GM21576 (cell line): ENCODE data around the gene CSHL1.

ENCODE experiments used
- ATAC-seq: cut with Tn5 transposase; IDR thresholded peaks from one replicate; pipeline ENCODE4 v1.9.1; 2021; ENCODE audit warnings: mild to moderate bottlenecking, moderate library complexity; ENCODE audit not compliant: unreplicated experiment

Gene CSHL1

GRCh38 chr17:63911041-63911635 lies at the start of gene CSHL1:
CSHL1 (minus strand) TSS chr17:63911258; CDS start chr17:63911196, 62 bp downstream.
- ATAC-seq: no peak

GRCh38 chr17:63960430-63960829 lies 49.4 kb upstream of the CSHL1 start:
- no peak for ATAC-seq

GRCh38 chr17:63960006-63960405 lies 48.9 kb upstream of the CSHL1 start:
- no peak for ATAC-seq

- ATAC-seq: no peak
Observed at GRCh38 chr17:63956296-63956920, 45.4 kb upstream of the CSHL1 start.

GRCh38 chr17:63955791-63956190 lies 44.7 kb upstream of the CSHL1 start:
- no peak for ATAC-seq

- ATAC-seq: no peak
Observed at GRCh38 chr17:63955232-63955631, 44.2 kb upstream of the CSHL1 start.

- ATAC-seq: peak; percentile 54
Observed at GRCh38 chr17:63954402-63955063, 43.5 kb upstream of the CSHL1 start.

GRCh38 chr17:63950940-63951907 lies 40.2 kb upstream of the CSHL1 start:
- no peak for ATAC-seq

GRCh38 chr17:63949576-63950250 lies 38.7 kb upstream of the CSHL1 start:
- ATAC-seq: no peak

GRCh38 chr17:63948521-63948920 lies 37.5 kb upstream of the CSHL1 start:
- no peak for ATAC-seq

- no peak for ATAC-seq
Observed at GRCh38 chr17:63947711-63948330, 36.8 kb upstream of the CSHL1 start.

GRCh38 chr17:63946440-63947363 lies 35.6 kb upstream of the CSHL1 start:
- ATAC-seq: peak; percentile 46

- ATAC-seq: no peak
Observed at GRCh38 chr17:63945784-63946439, 34.9 kb upstream of the CSHL1 start.

GRCh38 chr17:63944736-63945499 lies 33.9 kb upstream of the CSHL1 start:
- ATAC-seq: no peak

GRCh38 chr17:63943745-63944144 lies 32.7 kb upstream of the CSHL1 start:
- no peak for ATAC-seq

- no peak for ATAC-seq
Observed at GRCh38 chr17:63942309-63942985, 31.4 kb upstream of the CSHL1 start.

GRCh38 chr17:63941751-63942150 lies 30.7 kb upstream of the CSHL1 start:
- no peak for ATAC-seq
